Epidermal melanocyte (primary cell): ENCODE results near the gene SLC66A2.

Experiments used
- DNase-seq: peaks from one replicate; pipeline ENCODE4 v3.0.0; 2011; ENCODE audit warnings: low spot score; ENCODE audit not compliant: insufficient read length

SLC66A2 gene

DNA sequence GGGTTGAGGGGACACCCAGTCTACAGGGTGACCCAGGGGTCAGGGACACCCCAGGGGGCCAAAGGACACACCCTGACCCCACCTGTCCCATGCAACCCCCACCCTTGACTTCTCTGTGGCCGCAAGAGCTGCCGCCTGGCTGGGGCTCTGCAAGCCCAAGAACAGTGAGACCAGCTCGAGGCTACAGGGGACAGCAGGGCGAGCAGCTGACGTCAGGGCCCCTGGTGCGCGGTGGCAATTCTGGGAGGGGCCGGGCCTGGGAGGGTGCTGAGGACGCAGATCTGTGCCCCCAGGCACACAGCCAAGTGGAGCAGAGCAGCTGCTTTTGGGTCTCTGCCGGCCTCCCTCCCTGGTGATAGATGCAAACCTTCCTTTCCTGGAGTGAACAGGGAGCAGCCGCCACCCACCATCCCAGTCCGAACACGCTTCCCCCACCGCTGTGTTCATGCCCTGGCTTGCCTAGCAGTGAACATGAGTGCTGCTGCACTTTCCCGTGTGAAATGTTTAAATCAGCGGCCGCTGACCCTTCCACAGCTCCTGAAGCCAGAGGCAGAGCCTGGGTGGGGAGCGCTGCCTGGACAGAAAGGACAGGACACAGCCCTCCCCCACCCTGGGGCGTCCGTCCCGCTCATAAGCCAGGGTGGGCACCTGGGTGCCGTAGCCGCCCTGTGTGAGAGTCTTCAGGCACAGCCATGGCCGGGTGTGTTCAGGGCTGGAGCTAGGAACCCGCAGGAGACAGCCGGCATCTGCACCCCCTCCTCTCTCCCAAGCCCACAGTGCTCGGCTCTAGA, 46.9 kb downstream of the SLC66A2 start:
- no peak for DNase-seq

DNA sequence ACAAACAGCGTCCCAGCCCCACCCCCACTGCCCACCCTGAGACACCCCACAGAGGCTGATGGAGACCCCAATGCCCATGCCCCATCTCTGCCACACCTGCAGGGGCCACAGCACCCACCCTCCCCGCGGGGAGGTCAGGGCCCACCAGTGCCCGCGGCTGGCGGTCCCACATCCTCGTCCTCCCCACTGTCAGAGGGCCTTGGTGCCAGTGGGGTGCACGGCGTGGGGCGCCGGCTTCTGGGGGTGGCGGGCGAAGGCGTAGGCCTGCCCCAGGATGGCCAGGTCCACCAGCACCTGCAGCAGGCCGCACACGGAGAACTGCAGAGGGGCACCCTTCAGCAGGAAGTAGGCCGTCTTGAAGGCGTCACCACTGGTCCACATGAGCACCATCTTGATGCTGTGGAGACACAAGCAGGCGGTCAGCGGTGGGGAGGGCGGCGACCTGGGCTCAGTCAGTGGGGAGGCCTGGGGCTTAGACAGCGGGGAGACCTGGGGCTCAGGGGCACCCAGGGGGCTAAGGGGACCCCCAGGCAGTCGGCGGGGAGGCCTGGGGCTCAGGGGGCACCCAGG, 47.6 kb downstream of the SLC66A2 start:
- DNase-seq, result no peak

DNA sequence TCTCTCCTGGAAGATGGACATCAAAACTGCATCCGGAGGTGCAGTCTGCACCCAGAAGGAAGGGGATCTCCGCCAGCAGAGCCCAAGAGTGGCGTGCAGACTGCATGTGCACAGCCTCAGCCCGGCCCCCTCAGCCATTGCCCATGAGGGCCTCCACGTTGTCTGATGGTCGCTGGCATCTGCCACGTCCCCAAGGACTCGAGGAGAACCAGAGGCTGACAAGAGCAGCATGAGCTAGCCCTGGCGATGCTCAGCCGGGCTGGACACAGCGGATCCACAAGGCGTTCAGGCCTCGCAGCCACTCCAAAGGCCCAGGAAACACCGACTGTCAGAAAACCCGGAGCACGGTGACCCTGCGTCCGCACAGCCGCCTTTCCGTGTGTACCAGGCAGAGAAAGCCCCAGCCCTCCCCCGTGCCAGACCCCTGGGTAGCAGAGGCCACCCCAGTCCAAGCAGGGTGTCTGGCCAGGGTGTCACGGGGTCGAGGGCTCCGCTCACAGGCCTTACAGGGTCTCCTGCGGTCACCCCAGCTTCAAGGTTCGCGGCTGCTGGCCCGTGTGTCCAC, 48.3 kb downstream of the SLC66A2 start:
- no peak for DNase-seq

DNA sequence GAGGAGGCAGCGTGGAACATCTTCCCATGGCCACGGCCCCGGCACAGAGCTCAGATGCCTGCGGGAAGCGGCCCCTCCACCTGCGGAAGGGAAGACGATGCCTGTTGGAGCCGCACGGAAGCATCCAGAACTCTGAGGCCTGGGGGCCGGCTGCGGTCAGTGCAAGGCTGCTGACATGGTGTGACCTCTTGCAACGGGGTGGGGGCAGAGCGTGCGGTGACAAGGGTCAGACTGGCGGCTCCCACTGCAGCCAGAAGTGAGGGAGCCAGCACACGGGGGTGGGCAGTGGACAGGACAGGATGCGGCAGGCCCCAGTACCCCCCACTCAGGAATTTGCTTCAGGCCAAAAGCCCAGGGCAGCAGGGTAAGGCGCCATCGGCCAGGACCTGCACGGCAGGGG, 48.8 kb downstream of the SLC66A2 start:
- no peak for DNase-seq

DNA sequence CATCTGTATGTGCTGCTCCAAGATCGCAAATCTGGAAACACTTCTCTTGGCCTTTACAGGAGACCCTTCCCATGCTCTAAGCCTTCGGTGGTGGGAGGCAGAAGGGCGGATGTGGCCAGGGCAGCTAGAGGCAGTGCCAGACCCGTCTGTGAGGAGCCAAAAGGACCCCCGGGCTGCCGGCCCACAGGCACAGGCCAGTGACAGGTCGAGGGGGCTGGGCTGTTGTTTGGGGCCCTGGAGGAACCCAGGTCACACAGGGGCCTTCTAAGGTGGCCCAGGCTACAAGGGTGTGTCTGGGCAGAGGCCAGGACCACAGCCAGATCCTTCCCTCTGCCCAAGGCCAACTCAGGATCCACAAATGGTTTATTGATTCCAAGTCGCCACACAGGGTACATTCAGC, 49.4 kb downstream of the SLC66A2 start:
- DNase-seq, result no peak

DNA sequence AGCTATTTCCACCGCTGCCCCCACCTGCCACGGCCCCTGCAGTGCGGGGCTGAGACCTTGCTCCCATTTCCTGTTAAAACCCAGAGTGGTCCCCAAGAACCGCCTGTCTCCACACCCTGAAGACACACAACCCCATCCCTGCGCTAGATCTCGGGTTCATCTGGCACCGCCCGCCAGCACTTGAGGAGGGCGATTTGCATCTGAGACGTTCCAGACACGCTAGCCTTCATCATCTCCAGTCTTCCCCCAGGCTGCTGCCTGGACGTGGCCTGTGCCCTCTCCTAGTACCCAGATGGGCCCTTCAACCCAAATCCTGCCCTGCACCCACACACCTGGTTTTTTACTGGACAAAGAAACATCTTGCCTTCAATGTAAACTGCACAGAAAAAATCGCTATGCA, 49.8 kb downstream of the SLC66A2 start:
- DNase-seq, result no peak

DNA sequence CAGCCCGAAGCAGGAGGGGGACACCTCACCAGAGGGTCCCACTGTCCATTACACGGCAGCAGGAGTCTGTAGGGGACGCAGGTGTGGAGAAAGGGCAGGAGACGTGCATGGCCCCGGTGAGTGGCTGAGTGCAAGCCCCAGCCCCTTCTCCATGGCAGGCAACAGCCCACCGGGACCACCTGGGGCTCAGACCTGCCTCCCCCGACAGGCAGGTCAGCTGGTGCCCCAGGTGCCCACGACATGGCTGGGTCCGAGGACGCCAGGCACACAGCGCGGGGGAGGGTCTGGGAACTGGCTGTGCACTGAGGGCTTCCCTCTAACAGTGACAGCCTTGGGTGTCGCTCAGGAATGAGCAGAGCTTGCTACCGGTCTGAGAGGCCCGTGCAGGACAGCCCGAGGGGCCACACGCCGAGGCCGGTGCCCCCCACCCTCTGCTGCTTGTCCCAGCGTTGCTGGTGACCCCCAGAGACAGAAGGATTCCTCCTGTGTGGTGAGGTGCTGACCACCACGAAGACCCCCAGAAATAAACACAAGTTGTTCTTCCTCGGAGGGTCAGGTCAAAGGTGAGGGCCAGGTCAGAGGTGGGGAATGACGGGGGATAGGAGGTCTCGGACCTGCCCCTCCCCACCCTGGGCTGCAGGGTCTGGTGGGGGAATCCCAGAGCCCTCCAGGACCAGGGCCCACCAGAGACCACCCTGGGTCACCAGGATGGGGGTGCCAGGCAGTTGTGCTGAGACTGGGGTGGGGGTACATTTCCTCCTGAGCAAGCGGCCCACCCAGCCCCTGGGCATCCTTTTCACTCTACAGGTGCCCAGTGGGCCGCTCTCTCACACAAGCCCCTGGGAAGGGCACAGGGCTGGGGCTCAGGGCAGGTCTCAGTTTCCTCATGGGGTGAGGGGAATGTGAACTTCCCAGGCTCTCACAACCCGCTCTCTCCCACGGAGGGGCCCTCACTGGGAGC, 50.6 kb downstream of the SLC66A2 start:
- no peak for DNase-seq

DNA sequence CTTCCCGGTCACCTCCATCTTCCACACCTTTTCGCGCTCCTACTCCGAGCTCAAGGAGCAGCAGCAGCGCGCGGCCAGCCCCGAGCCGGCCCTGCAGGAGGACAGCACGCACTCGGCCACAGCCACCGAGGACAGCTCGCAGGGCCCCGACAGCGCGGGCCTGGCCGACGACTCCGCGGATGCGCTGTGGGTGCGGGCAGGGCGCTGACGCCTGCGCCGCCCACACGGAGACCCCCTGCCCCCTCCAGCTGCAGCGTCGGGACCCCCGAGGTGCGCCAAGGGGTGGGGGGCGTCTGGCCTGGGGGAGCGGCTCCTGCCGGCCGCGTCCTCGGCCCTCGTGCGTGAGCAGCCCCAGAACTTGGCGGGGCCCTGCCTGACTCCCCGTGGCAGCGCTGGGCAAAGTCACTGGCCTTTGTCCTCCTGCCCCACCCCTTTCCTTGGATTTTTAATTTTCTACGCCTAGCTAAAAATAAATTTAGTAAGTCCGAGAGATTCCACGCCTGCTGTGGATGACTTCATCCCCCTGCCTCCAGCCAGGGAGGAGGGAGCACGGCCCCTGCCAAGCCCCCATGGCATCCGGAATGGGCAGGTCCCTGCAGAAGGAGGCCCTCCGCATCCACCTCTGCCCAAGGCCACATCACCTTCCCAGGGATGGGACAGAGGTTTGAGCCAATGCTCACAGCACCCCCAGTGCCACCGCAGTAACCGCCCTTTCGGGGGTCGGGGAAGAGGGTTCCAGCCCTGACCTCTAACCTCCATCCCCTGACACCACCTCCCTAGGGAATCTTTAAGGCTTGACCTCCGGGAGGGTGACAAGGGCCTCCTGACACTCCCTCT, 51.6 kb downstream of the SLC66A2 start:
- no peak for DNase-seq

DNA sequence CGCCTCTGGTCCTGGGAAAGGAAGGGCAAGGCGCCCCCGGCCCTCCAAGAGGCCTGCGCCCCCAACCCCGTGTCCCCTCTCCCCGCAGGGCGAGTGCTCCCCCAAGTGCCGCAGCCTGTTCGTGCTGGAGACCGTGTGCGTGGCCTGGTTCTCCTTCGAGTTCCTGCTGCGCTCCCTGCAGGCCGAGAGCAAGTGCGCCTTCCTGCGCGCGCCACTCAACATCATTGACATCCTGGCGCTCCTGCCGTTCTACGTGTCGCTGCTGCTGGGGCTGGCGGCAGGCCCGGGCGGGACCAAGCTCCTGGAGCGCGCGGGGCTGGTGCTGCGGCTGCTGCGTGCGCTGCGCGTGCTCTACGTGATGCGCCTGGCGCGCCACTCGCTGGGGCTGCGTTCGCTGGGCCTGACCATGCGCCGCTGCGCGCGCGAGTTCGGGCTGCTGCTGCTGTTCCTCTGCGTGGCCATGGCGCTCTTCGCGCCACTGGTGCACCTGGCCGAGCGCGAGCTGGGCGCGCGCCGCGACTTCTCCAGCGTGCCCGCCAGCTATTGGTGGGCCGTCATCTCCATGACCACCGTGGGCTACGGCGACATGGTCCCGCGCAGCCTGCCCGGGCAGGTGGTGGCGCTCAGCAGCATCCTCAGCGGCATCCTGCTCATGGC, 52.4 kb downstream of the SLC66A2 start:
- DNase-seq, result no peak

DNA sequence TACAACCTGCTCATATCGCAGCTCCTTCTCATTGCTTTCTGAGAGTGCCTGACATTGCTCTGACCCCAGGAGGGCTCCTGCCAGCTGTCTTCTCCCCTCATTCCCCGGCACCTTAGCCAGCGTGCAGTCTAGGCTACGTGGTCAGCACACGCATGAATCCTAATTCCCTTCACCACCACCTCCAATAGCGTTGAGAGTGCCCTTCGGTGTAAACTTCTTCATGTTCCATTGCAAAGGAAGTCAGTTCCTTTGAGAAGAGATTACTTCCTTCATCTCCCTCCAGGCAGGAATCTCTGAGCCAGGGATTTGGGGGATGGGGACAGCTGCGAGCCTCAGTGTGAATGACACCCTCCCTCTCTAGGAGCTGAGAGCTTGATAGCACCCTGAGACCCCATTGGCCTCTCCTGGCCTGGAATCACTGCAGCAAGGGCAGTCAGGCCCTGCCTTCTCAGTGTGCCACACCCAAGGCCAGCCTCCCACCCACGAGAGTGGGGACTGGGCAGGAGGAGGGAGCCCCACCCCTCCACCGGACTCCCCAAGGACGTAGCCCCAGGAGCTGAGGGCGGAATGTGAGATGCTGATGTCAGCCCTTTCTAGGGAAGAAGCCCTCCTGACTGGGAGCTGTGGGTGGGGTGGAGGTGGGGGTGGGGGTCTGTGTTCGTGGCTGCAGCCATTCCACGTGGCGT, 53.4 kb downstream of the SLC66A2 start:
- DNase-seq, result no peak

DNA sequence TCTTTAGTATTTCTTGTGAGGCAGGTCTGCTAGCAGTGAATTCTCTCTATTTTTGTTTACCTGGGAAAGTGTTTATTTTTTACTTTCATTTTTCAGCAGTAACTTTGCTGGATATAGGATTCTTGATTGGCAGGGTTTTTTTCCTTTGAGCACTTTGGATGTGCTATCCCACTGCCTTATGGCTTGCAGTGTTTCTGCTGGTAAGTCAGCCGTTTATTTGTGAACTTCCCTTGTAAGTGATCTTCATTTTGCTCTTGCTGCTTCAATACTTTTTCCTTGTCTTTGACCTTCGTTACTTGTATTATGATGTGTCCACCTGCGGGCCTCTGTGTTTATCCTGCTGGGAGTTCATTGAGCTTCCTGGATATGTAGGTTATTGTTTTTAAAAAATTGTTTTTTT, 54.7 kb downstream of the SLC66A2 start:
- DNase-seq, result no peak

DNA sequence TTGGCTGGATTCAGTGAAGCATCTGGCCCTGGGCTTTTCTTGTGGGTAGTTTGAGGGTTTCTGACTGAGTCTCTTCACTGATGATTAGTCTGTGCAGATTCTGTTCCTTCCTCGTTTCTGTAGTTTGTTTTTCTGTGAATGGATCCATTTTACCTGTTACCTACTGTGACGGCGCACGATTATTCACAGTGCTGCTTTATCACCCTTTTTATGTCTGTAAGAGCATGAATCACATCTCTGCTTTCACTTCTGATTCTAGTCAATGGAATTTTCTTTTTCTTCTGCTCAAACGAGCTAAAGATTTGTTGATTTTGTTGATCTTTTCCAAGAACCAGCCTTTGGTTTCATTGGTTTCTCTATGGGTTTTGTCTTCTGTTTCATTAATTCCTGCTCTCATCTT, 60.8 kb downstream of the SLC66A2 start:
- DNase-seq, result no peak

DNA sequence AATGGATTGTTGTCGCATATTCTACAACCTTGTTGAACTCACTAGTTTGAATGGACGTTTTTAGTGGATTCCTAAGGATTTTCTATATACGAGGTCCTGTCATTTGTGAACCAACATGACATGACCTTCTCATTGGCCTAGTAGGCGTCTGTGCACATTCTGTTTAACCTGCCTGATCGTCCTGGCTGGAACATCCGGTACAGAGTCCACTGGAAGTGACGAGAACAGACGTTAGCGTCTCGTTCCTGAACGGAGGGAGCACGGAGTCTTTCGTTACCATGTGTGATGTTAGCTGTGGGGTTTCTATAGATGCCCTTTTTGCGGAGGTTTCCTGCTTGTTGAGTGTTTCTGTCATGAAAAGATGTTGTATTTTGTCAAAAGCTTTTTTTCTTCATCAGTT, 61.9 kb downstream of the SLC66A2 start:
- no peak for DNase-seq

DNA sequence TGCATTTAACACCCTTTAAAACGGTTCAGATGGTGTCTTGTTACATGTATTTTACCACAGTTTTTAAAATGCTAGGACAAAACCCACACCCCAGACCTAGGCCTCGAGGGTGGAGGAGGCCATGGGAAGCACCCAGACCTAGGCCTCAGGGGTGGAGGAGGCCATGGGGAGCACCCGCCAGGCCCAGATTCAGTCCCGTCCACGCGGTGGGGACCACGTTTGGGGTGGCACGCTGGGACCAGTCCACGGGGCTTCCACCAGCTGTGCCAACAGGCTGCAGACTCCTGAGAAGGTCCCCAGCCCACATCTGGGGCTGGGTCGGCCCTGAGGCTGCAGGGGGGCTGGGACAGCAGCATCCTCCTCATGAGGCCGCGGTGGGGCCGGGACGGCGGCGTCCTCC, 63.4 kb downstream of the SLC66A2 start:
- DNase-seq, result no peak

DNA sequence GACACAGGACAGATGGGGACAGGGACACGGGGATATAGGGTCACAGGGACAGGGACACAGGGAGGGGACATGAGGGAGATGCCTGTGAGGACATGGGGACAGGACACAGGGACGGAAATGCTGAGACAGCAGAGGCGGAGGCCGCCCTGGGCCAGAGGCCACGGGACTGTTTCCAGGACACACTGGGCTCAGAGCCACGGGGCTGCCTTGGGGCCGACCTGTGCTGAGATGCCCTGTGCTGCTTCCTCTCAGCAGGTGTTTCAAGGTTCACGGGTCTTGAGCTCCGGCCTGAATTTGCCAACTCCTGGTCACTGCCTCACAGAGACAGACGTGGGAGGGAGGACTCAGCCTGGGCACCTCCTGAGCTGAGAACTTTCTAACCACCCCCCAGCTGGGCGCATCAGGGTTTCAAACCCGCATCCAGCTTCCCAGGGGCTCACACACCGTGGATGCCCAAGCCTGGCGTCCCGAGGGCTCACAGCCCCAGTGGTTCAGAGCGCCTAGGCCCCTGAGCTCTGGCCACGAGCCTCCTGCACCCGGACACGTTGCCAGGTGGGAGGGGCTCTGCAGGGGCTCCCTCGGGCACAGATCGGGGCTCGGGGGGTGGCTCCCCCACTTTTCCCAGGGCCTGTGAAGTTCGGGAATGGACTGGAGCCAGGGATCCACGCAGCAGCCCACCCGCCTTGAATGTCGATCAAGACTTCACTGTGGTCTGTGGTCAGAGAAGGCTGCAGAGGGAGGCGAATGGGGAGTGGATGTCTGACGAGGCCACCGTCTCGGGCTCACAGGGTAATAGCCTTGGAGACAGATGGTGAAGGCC, 64.1 kb downstream of the SLC66A2 start:
- no peak for DNase-seq

DNA sequence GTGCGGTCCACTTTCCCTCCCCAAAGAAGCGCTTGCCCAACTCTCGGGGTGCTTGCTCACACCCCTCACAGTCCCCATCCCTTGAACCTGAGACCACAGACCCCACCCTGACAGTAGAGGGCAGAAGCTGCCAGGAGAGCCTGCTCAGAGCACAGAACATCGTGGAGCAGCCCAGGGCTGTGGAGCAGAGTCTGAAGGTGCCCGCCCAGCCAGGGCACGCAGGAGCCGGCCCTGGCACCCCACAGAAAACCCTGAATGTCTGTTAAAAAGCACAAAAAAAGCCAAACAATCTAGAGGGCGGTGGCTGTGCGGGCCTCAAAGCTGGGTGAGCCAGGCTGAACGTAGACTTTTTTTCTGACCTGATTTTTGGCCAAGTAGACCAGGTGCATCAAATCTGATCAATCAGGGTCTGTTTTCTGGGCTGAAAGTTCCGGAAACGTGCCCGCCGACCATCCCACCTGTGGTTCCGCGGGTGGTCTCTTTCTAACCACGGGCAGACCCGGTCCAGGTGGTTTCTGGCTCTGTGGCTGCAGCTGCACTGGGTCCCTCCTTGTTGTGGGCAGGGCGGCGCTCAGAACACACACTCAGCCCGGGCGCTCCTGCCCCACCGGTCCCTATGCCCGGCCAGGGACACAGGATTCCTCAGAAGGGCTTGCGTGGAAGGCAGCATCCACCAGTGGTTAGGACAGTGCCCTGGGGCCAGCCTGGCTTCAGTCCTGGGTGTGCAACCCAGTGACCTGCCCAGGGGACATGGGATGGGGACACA, 66.3 kb downstream of the SLC66A2 start:
- DNase-seq, result no peak

DNA sequence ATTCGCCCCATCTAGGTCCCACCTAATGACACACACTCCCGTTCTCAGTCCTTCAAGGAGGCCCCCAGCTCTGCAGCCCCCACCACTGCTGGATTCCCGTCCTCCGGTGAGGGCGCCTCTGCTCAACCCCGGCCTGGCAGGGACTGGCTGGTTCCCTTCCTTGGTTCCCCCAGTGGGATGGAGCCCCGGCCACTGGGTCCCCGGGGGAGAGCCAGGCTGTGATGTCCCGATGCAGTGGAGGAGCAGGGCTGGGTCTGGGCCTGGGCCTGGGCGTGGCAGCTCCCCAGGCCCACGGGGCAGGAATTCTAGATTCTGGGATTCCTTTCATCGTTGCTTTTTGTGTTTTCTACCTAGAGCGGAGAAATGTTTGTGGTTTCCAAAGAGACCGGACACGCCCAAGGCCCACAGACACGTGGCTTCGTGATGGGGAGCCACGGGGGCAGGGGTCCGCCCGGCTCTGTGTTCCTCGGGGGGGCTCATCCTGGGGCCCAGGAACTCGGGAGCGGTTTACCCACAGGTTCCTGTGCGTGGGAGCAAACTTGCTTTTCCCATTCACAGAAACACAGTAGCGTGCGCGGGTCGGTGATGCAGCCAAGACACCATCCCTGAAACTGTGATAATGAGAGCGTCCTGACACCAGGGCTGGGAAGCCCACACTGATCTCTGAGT, 67.0 kb downstream of the SLC66A2 start:
- no peak for DNase-seq
